HS-27A (cell line): ENCODE measurements around the gene RABGAP1L.

Experiments
- DNase-seq: peaks from one replicate; pipeline ENCODE4 v3.0.0-alpha.2; 2012; ENCODE audit warnings: low read depth, missing footprints

The RABGAP1L gene

DNA sequence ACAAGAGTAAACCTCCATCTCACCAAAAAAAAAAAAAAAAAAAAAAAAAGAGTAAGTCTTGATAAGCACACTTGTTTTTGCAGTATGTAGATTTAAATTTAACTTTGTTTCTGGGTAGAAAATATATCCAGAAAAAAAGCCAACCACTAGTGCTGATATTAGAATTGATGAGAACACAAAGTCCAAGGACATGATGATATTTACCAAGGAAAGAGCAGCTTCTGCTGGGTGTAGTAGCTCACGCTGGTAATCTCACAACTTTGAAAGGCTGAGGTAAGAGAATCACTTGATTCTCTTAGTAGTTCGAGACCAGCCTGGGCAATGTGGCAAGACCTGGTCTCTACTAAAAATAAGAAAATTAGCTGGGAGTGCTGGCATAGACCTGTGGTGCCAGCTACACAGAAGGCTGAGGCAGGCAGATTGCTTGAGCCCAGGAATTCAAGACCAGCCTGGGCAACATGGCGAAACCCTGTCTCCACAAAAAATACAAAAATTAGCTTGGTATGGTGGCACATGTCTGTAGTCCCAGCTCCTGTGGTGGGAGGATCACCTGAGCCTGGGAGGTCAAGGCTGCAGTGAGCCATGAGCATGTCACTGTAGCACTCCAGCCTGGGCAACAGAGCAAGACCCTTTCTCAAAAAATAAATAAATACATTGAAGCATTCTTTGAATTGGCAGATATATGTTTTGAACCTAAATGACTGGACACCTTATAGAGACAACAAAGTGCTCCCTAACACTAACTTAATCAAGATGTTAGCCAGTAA lies 776.8 kb downstream of the RABGAP1L start:
- DNase-seq = no peak

DNA sequence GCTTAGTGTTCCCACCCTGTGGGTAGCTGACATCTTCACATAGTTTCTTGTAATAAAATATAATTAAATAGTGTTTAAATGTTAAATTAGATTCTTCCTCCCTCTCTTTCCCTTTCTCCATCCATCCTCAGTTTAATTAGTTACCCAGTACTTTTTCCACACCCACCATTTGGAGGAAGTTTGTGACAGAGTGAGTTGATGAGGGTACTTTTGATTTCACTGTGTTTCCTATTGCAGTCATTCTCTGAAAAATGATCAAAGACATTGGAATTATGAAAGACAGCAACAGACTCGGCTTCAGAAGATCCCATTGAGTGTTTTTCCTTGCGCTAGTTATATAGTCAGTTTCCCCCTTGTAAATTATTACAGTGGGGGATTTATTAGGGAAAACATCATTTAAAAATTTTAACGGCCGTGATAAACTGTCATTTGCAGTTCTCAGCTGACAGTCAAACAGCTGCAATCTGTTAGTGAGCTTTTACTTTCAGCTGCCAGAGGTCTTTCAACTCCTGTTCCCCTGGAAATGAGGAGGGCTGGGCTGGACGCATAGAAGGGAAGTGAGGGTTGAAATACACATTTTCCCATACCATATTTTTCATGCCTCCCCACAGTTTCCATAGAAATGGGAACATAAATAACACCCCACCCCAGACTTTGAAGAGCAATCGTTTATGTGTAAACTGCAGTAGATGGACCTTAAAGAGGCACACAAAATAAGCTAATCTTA lies 779.1 kb downstream of the RABGAP1L start:
- DNase-seq = no peak

DNA sequence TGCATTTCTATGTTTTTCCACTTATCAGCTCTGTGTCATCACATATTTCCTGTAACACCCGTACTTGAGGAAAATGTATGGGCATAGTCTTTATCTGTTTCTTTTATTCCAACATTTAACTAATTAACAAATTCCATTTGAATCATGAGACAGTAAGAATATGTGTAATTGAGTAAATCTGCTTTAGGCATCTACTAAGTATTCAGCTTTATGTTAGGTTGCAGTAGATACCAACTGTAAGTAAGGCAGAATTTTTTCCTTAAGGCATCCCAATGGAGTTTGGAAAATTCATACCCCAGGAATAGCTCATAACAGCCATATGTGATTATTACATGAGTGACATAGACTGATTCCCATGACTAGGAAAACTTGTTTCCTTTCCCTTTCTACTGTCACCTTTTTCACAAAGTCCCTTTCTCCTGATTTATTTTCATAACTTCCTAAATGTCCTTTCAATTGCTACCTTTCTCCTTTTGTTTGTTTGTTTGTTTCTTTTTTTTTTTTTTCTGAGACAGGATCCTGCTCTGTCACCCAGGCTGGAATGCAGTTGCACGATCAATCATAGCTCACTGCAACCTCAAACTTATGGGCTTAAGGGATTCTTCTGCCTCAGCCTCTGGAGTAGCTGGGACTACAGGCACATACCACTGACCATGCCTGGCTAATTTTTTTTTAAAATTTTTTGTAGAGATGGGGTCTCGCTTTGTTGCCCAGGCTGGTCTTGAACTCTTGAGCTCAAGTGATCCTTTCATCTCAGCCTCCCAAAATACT lies 780.6 kb downstream of the RABGAP1L start:
- DNase-seq = no peak

DNA sequence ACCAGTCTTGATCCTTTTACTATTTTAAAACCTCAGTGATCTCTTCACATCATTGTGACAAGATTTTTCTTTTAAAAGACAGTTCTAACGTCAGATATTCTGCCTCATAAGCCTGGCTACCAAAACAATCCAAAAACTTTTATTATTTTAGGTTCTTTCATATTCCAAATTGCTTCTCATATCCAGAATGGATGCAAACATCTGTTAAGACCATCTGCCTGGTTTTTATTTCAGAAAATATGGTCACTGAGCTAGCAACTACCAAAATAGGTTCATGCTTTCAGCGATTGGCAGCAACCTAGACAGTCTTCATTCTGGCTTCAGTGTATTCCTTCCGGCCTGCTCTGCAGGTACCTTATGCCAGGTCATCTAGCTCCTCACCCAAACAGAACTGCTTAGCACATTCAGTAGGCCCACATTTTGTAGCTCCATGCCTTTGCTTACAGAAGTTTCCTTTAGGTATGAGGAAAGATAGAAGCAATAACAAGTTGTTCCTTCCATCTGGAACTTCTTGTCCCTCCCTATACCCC lies 781.4 kb downstream of the RABGAP1L start:
- DNase-seq = no peak

DNA sequence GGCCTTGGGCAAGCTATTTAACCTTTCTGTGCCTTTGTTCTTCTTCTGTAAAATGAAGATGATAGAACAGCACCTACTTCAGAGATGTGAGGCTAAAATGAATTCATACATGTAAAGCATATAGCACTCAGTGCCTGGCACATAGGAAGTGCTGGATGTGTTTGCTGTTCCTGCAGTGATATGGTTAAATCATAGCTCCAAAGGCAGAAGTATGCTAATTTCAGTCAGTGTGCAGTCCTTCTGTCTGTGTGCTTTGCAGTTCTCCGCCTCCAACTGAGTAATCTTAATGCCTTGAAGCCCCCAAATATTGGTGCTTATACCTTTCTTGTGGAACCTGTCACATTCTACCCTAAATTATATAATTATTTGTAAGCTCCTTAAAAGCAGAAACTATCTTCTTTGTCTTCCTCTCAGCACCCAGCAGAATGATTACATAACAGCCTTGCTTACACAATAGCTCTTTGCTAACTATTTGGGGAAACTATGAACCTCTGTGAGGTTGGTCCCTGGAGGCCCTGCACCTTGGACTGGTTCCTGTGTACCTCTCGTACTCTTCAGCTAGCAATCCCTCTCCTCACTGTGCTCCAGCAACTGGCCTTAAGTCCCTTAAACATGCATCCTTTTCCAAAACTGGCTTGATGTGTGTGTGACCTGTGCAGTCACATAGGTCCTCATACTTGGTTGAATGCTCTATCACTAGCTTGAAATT lies 783.4 kb downstream of the RABGAP1L start:
- no peak for DNase-seq

DNA sequence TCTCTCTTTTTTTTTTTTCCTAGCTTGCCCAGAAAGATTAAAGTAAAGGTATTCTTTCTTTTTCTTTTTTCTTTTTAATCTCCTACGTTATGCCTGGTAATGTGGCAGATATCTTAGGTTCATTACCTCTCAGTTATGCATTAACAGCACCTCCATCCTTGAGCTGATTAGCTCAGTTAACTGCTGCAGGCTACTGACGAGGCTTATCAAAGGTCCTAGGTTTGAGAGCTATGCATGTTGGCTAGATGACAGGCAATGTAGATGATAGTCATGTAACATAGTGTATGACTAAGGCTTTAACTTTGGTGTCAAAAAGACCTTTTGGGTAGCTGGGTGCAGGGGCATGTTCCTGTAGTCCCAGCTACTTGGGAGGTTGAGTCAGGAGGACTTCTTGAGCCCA lies 786.7 kb downstream of the RABGAP1L start:
- no peak for DNase-seq

DNA sequence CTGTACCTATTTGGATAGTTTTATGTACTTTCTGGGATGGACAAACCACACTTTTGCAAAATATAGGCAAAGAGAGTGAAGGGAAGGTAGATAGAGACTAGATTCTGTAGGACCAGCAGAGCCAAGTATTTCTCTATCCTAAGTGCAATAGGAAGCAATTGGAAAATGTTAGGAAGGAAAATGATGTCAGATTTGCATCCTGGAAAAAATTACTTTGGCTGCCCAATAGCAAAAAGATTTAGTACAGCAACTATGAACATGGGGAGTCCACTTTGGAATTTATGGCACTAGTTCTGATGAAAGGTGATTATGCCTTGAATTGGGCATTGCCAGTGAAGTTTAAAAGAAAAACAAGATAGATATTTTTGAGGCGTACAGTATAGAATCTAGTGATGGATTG lies 789.7 kb downstream of the RABGAP1L start:
- no peak for DNase-seq

DNA sequence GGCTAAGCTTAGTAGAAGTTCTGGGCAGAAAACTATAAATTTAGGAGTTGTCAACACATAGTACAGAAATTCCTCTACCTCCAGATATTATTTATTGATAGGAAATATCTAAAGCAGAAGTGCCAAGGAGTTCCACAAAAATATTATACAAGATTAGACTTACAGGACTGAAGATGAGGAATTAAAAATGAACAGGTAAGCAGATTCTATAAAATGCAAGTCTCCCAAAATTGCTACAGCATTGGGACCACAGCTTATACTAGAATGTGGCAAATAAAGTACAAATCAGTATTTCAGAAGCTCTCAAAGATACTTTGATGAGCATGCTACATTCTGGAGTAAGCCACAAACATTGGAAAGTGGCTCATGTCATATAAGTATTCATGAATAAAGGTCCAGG lies 790.3 kb downstream of the RABGAP1L start:
- no peak for DNase-seq

DNA sequence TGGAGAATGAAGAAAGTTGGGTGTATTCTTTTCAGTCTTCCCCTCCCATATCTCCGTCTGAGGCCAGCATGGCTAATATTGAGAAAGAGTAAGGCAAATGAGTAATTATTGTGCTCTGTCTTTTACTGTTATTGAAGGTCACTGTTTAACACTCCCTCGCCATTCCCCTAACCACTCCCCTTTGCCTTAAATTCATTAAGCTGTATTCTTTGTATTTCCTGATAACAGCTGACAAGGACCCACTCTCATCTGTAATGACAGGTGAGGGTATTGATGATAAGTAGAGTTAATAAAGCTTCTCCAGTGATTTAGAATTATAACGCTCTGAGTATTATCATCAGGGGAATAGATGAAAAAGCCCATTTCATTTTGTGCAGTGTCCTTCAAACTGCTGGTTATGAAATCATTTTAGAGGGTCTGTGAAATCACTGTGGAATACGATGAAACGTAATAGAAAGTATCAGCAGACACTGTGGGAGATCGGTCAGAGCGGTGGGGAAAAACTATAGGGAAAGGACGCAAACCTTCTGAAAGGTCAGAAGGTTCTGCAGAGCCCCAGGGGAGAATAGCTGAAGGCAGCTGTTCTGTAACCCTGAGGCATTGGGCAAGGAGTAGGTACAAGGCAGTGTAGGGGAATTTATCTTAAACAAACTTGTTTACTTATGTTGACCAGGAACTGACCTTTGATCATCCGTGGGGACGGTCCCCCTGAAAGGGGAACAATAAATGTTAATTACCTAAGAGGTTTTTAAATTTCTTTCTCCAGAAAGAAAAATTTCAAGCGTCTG lies 794.2 kb downstream of the RABGAP1L start:
- DNase-seq = no peak

DNA sequence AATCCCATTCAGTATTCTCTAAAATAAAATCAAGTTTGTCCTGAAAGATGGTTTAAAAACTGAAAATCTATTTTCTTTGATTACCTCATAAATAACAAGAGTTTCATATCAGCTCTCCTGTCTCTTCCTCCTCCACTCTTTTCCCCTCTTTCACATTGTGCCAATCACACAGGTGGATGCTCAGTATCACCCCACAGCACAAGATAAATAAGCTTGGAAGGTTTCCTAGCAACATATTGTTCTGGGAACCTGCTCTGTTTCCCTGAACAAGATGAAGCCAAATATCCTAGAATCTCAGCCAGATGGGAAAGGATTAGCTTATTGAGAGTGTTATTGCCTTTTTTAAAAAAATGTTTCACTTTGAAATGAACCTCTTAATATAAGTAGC lies 794.7 kb downstream of the RABGAP1L start:
- no peak for DNase-seq

DNA sequence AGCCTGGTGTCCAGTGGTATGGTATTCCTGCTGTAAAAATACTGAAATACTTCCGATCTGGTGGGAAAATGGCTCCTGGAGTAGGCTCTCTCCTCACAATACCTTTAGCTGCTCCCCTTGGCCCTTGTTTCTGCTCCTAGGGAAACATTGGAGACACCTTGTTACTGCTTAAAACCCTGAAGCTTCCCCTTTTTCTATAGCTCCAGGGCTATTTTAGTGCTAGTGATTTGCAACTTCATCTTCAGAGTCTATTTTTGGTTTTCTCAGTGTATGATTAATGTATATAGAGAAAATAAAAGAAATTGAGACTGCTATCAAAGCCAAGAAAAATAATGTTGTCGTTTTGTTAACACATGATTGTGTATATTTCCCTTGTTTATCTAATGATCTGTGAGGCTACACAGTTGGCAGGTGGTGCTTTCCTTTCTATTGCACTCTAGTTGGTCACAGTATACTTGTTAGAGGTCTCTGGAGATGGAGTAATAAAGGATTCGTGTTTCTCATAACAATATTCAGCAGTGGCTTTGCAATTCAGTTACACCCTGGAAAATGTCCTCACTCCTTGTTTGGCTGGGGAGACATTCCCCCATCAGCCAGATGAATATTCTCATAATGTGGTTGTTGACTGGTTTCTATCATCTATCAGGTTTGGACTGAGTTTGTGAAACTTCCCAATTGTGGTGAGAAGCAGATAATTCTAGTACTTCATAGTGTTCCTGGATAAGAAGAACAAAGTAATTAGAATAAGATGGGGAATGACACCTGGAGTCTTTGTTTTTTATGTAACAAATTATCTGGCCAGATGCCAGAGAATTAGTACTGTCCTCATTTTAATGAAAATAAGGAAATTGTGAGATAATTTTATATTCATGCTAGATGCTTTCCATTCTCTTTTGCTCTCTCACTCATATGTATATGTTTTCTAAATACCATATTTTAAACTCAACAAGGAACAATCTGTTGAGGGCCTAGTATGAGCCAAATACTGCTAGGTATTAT lies 795.6 kb downstream of the RABGAP1L start:
- DNase-seq = no peak

DNA sequence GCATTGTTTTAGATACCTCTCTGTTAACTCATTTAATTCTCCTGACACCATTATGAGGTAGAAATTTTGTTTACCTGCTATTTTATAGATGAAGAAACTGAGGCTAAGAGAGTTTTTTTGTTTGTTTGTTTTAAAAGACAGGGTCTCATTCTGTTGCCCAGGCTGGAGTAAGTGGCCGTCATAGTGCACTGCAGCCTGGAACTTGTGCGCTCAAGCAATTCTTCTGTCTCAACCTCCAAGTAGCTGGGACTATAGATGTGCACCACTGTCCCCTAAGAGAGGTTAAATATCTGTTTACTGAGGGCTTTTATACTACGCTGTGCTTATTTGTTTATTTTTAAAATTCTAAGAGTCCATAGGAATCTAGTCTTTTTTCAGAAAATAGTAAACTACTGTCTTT lies 796.8 kb downstream of the RABGAP1L start:
- no peak for DNase-seq

DNA sequence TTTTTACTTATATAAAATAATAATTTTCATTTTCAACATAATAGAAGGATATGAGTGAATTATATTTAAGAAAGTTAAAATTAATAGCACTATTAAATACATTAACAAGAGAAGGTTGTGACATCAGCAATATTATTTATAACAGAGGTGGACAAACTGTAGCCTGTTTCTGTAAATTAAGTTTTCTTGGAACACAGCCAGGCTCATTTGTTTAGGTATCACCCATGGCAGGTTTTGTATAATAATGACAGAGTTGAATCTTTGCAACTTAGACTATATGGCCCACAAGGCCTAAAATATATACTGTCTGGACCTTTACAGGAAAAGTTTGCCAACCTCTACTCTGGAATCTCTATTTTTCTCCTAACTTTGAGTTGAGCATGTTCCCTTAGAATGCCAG lies 797.7 kb downstream of the RABGAP1L start:
- DNase-seq = no peak

DNA sequence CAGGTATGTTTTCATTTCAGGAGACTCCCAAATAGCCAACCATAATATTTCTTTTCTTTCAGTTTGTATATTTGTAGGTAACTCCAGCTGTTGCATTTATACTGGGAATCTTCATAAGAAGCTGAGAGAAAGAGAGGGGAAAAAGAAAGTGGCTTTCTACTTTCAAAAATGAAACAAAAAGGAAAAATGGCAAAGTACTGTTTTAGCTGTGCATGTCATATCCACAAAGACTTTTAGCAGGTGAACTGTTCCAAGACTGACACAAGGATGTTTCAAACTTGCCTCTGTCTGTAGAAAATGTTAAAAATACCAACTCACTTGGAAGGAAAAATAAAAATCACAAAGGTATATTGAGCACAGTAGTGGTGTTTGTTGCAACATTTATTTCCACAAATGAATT lies 798.5 kb downstream of the RABGAP1L start:
- no peak for DNase-seq

DNA sequence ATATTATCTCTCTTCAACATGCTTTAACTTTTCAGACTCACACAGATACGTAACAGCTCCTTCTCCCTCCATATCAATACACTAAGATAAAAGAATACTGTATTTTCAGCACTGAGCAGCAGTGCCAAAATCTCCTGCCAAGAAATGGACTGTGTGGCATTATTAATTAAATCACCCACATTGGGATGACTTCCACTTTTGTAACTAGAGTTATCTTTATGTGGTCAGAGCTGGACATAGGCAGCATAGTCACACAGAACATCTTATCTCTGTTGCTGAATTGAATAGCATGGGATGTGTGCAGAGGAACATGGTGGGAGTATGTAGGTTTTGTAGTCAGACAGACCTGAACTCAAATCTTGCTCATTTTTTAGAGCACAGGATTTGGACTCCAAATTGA lies 799.1 kb downstream of the RABGAP1L start:
- no peak for DNase-seq

DNA sequence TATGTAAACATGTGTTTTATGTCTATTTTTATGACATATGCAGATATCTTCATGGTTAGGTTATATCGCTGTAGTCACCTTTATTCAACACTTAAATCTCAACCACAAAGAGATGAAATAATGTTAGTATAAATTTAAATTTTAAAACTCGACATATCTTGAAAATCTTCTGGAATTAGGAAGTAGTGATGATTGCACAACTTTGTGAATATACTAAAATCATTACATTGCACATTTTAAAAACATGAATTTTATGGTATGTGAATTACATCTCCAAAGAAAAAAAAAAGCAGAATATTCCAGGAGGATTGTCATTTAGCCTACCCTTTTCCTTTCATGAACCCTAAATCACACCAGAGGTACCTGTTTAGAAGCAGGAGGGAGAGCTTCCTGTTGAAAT lies 801.0 kb downstream of the RABGAP1L start:
- DNase-seq = no peak

DNA sequence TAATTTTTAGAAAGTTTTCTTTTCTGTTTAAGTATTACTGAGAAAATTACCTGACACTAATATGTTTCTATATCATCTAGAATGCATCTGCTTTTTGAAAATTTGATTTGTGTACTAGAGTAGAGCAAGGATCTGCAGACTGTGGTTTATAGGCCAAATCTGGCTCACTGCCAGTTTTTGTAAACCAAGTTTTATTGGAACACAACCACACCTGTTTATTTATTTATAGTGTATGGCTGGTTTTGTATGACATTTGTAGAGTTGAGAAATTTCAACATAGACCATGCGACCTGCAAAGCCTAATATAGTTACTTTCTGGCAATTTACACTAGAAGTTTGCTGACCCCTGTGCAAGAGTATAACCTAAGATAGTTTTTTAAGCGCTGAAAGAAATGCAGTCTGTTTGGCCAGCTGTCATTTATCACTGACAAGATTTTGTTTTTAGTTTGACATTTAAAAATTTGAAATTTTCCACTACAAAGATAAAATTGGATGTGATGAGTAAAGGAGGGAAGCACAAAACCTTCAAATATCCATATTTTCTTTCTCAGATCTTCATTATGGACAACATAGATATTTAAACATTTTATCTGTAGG lies 804.3 kb downstream of the RABGAP1L start:
- no peak for DNase-seq

DNA sequence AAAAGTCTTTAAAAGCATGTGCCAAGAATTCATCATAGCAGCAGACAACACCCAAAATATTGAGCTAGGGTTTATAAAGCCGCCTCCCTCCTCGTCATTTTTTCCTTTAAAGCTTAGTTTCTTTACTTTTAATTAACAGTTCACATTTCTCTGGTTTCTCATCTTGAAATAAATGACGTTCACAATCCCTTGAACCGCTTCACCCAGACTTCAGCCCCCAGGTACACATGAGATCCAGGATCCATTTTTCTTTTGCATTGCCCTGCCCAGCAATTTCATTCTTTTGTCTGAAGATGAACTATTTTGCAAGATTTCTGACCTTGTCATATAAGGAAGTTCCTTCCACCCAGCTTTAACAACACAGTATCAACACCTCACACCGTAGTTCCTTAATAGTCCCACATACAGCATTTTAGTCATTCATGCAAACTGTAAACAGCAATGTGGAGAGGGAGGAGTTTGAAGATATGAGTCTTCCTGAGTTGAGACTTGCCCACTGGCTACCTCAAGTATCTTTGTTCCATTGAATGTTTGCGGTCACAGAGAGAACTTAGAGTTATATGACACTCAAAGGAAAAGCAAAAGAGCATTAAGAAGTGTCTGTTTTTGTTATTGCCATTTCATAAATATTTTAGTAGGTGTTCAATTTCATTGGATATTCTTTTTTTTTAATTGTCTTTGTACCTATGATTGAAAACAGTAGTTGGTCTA lies 805.1 kb downstream of the RABGAP1L start:
- no peak for DNase-seq

DNA sequence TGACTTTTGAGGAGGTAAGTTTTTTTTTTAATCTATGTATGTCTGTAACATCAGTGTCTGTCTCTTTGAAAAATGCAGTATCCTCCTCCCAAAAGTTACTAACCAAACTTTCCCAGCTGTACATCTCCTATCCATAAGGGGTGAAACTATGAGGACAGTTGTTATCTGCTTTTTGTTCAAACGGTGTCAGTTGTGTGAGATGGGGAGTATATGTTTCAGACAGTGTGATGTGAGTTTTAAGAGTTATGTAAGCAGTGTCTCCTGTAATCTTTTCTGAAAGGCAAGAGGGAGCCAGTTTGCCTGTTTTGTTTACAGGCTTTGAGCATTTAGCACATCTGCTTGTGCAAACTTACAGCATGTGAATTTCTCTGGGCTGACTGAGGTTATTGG lies 805.6 kb downstream of the RABGAP1L start:
- DNase-seq = no peak
